NCI-H2081 treated with DMSO at 0.1 percent for 48 hours (cell line): ENCODE data around the gene HAUS6.
"Not testable (repeated sequence)": the region's sequence is repeated elsewhere in the genome, so short reads cannot be mapped to it uniquely, and the experiment has no call there.

ENCODE experiments used
- DNase-seq: peaks from one replicate; lab custom pipeline; 2025; lab: John Stamatoyannopoulos, UW

Gene HAUS6

DNA sequence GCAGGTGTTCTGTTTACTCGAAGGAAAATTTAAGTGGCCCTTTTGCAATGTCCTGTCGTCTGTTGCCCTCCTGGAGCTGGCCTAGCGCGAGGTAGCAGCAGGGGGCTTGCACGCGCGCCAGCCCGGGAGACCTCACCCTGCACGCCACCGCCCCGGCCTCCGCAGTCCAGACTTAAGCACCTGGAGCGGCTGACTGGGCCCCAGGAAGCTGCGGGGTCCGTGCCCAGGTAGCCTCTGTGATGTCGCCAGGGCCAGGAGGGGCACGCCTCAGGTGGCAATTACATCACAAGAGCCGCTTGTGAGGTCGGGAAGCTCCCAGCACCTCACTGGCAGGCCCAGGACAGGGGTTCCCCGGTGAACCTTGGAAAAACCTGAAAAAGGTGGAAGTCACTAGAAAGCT is 69.7 kb downstream of the HAUS6 start, which contains the start of gene SAXO1:
Gene SAXO1, minus strand, starts transcription at position 195 of the 400 bp plus-strand sequence. CDS start 301 bp downstream, outside the sequence.
- no peak for DNase-seq

- DNase-seq: no peak
Measured at GRCh38 chr9:19032406-19032805, 70.3 kb downstream of the HAUS6 start.

DNA sequence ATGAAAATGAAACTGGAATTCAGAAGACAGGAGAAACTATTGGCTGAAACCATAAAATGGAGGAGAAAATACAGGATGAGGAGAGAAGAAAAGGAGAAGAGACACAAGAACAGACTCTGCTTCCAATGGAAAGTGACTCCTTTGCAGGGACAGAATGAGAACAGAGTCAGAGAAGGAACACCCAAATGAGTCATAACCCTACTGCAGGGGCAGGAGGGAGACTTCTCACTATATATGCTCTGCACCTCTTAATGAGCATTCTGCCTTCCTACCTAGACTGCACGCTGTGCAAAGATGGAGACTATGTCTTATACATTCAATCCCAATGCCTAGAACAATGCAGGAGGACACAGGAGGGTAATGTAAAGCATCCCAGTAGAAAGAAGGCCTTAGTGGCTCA is 71.8 kb downstream of the HAUS6 start:
- no peak for DNase-seq

DNA sequence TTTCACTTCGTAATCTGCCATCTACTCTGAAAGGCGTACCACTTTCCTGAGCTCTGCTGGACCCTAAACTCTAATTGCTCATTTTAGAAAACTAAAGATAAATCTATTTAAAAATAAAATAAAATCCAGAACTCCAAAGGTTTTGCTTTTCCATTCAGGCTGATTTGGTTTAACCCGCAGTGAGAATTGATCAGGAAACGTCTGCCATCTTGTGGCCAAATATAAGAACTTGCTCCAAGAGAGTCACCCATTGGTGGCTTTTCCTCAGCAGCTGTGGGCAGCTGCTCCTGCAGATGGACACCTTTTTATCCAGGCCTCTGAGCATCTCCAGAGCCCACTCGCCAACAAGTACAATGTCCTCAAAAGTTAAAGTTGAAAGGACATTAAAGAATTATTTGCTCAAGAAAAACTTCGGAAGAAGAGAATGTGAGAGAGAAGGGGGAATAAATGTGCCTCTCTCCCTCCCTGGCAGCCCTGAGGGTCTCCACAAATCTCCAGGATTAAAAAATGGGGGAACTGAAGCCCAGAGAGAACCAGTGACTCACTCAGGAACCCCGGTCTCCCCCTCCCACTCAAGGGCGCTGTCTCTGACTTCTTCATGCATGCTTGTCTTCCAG is 73.8 kb downstream of the HAUS6 start:
- DNase-seq: peak; percentile 32

- no peak for DNase-seq
Measured at GRCh38 chr9:19027825-19028224, 74.9 kb downstream of the HAUS6 start.

- no peak for DNase-seq
Measured at GRCh38 chr9:19026375-19026774, 76.3 kb downstream of the HAUS6 start.

- DNase-seq: no peak
Measured at GRCh38 chr9:19023078-19023477, 79.6 kb downstream of the HAUS6 start.

DNA sequence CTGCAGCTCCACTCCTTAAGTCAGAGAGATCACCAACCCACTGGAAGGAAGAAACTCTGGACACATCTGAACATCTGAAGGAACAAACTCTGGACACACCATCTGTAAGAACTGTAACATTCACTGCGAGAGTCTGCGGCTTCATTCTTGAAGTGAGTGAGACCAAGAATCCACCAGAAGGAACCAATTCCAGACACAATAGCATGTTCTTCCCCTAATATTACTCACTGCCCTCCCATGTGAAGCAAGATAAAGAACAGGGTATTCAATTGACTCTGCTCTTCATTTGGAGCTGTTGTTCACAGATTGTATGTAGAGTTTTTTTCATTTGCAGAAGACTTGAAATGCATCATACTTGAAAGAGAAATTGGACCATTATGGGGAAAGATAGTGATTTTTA is 80.5 kb downstream of the HAUS6 start:
- DNase-seq: no peak

DNA sequence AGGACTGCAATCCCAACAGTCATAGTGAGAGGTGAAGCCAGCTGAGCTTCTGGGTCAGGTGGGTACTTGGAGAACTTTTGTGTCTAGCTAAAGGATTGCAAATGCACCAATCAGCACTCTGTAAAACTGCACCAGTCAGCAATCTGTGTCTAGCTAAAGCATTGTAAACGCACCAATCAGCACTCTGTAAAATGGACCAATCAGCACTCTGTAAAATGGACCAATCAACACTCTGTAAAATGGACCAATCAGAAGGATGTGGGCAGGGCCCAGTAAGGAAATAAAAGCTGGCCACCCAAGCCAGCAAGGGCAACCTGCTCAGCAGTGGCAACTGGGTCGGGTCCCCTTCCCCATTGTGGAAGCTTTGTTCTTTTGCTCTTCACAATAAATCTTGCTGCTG is 81.1 kb downstream of the HAUS6 start:
- not testable (repeated sequence) for DNase-seq

DNA sequence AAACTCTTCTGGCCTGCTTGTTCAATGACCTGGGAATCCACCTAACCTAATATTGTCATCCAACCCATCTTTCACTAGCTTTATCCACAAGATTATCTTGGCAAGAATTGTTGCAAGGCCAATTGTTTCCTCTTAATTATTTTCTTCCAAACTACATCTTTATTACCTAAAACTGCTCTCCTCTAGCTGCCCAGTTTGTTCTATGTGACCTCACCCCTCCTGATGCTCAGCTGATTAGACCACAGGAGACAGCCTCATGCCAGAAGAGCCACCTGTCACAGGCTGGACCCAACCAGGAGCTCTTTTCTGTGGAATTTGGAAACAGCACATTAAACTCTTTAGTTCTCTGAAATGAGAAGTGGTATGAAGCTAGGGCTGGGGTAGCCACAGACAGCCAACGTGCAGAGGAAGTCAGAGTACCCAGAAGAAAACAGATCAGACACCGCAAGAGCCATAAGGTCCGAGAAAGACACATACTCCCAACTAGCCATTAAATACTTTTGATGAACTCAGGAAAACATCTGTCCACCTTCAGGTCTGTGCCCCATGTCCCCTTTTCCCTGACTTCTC is 81.7 kb downstream of the HAUS6 start:
- no peak for DNase-seq

DNA sequence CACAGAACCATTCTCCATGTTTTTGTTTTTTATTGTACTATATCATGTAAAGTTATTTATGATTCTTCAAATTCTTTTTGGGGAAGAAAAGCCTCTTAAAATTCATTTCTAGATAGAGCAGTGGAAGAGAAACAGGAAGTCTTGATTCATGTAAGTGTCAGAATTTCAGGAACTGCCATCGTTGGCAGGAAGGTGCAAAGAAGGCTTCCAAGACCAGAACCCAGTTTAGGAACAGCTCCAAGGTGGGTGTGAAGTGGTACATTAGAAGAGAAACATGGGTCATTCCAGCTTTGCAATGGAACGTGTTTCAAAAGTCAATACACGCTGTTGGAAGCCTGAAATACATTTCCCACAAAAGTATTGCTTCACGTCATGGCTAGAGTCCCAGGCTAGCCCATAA is 84.5 kb downstream of the HAUS6 start:
- DNase-seq: no peak

DNA sequence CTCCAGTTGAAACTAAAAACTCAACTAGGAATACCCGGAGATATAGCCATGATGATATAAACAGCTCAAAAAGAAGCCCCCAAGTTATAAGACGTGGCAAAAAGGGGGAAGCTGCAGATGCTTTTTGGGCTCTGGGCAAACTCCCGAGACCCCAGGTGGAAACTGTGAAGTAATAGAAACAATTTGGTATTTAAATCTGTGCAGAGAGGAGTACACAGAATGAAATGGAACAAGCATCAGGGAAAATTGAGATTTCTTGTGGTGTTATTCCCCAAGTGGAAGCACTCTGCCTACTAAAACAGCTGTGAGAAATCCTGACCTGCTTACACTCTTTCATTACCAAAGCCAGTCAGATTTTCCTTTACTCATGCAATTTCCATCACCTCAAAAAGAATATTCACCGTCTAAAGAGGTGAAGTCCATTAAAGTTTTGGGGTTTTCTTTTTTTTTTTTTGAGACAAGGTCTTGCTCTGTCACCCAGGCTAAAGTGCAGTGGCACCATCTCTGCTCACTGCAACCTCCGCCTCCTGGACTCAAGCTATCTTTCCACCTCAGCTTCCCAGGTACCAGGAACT is 93.2 kb downstream of the HAUS6 start:
- DNase-seq: no peak
